Stomach (tissue), 9 donors: ENCODE measurements around the gene KRT9. TPM values are rescaled to one million over a fixed set of nuclear protein-coding genes. Genes with fewer than 3 reads are reported as not detected.

Experiments
- DNase-seq, 2 donors: peaks; one replicate each; pipeline versions ENCODE4 v3.0.0 to v3.0.0-alpha.2; 2013 to 2019
- H3K27ac ChIP-seq, 5 donors: fragments of 200-600 bp in 4 of 5; sonication (generic) in 4 of 5; one replicate each; pipeline ENCODE4 v1.5.1; 2013 to 2019; ENCODE audit warnings: mild to moderate bottlenecking in 1 of 5, moderate library complexity in 1 of 5
- H3K27me3 ChIP-seq, 3 donors: fragments of 200-600 bp; sonication (generic); one replicate each; pipeline ENCODE4 v1.5.1; 2017 to 2019; ENCODE audit warnings: mixed run types in 1 of 3
- H3K36me3 ChIP-seq, 4 donors: fragments of 200-600 bp; sonication (generic); 1 replicate in 3 of 4; 2 replicates in 1 of 4; pipeline ENCODE4 v1.5.1; 2016 to 2019
- H3K4me1 ChIP-seq, 4 donors: fragments of 200-600 bp; sonication (generic); one replicate each; pipeline ENCODE4 v1.5.1; 2016 to 2019
- H3K4me3 ChIP-seq, 4 donors: fragments of 200-600 bp; sonication (generic) in 3 of 4; one replicate each; pipeline ENCODE4 v1.5.1; 2016 to 2019; ENCODE audit warnings: mild to moderate bottlenecking in 1 of 4
- H3K9me3 ChIP-seq, 4 donors: fragments of 200-600 bp; sonication (generic); one replicate each; pipeline ENCODE4 v1.5.1; 2016 to 2019
- EP300 ChIP-seq: sonication (generic); formaldehyde crosslinking; IDR thresholded peaks from one replicate; pipeline ENCODE4 v1.6.1; 2017; ENCODE audit warnings: antibody characterized with exemption
- POLR2A ChIP-seq, 4 donors: fragments of 450-650 bp; IDR thresholded peaks; one replicate each; pipeline ENCODE4 v1.6.1; 2016; ENCODE audit warnings: antibody characterized with exemption in 4 of 4, control low read depth in 2 of 4, mild to moderate bottlenecking in 1 of 4, moderate library complexity in 1 of 4
- POLR2AphosphoS5 ChIP-seq, 3 donors: sonication (generic); formaldehyde crosslinking; IDR thresholded peaks; one replicate each; pipeline ENCODE4 v1.6.1; 2016; ENCODE audit warnings: antibody characterized with exemption in 3 of 3
- WGBS, 5 donors: extraction: QIAGEN DNeasy Blood & Tissue Kit in 3 of 5; methylation state at CpG; one replicate each; pipeline versions ENCODE4 v1.1.5 to v1.1.7; 2013 to 2018; 5-methylcytosine and 5-hydroxymethylcytosine counted together
- intact Hi-C: fragments of 100-400 bp; cut with DNase I; formaldehyde crosslinking; loops from one replicate; pipeline ENCODE4 v1.15.1; 2023; ENCODE audit warnings: low total_unique reads
- polyA plus RNA-seq, 3 donors: library from polyadenylated mRNA; stranded (reverse); fragments of 200-250 nt; gene quantifications; one replicate each; pipeline ENCODE4 v1.2.3, GENCODE V29; 2013
- total RNA-seq, 5 donors: library from RNA; depleted of rRNA; stranded (reverse); fragments of >200 nt; gene quantifications; one replicate each; pipeline versions ENCODE4 v1.1.0 to v1.2.3, GENCODE V29; 2014 to 2016
- TF ChIP-seq, protein P1 (sequence below), 7 experiments: fragments of 450-650 bp in 4 of 7; fragments of 200-600 bp in 3 of 7; sonication (generic) in 3 of 7; IDR thresholded peaks; one replicate each; pipeline ENCODE4 v1.5.1; 2016 to 2019; ENCODE audit warnings: antibody characterized with exemption in 7 of 7, control low read depth in 2 of 7, mild to moderate bottlenecking in 1 of 7
- donor health status: healthy with polysubstance abuse.
- donor health status: Bipolar disorder and iron deficiency.
- donor health status: healthy.

The KRT9 gene
- total and polyA plus RNA-seq, 8 donors, result not detected

DNA sequence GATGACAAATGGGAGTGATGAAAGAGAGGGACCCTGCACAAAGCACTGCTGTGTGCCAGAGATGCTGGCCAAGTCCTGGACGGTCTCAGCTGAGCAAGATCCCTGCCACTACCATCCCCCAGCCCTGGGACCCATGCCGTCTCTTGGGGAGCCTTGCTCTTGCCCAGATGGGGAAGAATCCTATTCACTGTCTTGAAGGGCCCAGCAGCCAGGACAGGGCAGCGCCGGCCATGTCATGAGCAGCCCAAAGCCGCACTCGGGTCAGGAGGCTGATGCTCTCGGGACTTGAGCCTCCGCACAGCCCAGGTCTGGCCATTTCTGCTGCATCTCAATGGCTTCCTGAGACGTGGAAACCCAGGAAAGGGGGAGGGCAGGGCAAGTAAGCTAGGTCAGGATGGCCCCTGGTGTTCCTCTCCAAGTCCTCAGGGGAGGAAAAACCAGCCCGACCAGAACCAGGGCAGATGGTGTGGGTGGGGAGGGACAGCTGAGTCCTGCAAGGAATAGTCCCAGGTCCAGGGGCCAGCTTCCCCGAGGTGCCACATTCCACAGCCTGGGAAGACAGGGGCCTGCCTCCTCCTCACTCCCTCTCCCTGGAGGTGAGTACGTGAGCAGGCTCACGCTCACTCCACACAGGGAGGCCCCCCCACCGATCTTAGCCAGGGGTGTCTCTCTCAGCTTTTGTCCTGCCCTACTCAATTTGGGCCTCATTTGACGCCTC is 35.9 kb downstream of the KRT9 start:
- peak in 1 of 2 donors; percentile 60 for DNase-seq
- no peaks in the 10 kb centered on the region for H3K36me3 ChIP-seq
- H3K4me1 ChIP-seq, result peaks cover 0 to 6% (median 2%) of the 10 kb centered on the region in 4 donors
- H3K4me3 ChIP-seq, result no peak overlapping the region
- peaks cover 0 to 33% (median 4%) of the 10 kb centered on the region in 3 donors for H3K27me3 ChIP-seq
- 60 to 71% (median 69%) methylated on average over 6 to 15 of the region's 15 CpGs for WGBS, 5 donors
- intact Hi-C loops, result no loop called here
- H3K9me3 ChIP-seq, result no peaks in the 10 kb centered on the region
- H3K27ac ChIP-seq, result no peak overlapping the region
- no peak for TF ChIP-seq EP300
- no peak for TF ChIP-seq POLR2AphosphoS5 (IDR thresholded peaks at IDR 0.05)
- TF ChIP-seq, protein P1, sequence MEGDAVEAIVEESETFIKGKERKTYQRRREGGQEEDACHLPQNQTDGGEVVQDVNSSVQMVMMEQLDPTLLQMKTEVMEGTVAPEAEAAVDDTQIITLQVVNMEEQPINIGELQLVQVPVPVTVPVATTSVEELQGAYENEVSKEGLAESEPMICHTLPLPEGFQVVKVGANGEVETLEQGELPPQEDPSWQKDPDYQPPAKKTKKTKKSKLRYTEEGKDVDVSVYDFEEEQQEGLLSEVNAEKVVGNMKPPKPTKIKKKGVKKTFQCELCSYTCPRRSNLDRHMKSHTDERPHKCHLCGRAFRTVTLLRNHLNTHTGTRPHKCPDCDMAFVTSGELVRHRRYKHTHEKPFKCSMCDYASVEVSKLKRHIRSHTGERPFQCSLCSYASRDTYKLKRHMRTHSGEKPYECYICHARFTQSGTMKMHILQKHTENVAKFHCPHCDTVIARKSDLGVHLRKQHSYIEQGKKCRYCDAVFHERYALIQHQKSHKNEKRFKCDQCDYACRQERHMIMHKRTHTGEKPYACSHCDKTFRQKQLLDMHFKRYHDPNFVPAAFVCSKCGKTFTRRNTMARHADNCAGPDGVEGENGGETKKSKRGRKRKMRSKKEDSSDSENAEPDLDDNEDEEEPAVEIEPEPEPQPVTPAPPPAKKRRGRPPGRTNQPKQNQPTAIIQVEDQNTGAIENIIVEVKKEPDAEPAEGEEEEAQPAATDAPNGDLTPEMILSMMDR (IDR thresholded peaks at IDR 0.05), result no peak
- no peak for TF ChIP-seq POLR2A (IDR thresholded peaks at IDR 0.05)

DNA sequence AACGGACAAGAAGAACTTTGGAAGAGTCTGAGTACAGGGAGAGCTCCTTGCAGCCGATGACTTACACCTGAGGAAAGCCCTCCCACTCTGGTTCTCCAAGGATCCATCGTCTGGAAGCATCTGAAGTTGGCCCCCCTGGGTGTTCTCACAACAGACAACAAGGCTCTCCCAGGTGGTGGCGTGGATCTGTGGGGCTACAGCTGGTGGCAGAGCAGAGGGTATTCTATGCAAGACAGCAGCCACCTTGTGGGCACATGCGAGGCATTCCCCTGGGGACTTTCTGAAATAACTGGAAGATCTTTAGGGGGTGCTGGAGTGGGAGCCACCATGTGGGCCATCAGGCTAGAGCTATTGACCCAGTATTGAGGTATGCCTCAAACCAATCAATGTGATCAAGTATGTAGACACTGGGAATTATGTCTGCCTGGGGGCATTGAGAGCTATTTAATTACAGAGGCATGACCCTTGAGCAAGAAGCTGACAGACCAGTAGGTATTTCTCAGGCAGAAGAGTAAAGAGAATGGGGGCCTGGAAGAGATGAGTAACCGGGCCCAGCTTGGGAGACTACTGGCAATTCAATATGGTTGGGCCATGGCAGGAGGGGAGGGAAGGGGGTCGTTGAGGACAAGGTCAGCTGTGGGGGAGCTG is 36.8 kb downstream of the KRT9 start:
- H3K9me3 ChIP-seq, result no peaks in the 10 kb centered on the region
- 72 to 77% (median 75%) methylated on average over 7 of the region's 7 CpGs for WGBS, 5 donors
- peaks cover 0 to 15% (median 10%) of the 10 kb centered on the region in 4 donors for H3K4me1 ChIP-seq
- H3K27ac ChIP-seq, result no peak overlapping the region
- TF ChIP-seq POLR2A (IDR thresholded peaks at IDR 0.05) (no peak), POLR2AphosphoS5 (IDR thresholded peaks at IDR 0.05) (no peak), EP300 (no peak)
- TF ChIP-seq, protein P1 (IDR thresholded peaks at IDR 0.05), result no peak
- DNase-seq, result no peak
- intact Hi-C loops, result no loop called here
- peaks cover 0 to 42% (median 6%) of the 10 kb centered on the region in 3 donors for H3K27me3 ChIP-seq
- H3K36me3 ChIP-seq, result no peaks in the 10 kb centered on the region
- H3K4me3 ChIP-seq, result no peak overlapping the region

DNA sequence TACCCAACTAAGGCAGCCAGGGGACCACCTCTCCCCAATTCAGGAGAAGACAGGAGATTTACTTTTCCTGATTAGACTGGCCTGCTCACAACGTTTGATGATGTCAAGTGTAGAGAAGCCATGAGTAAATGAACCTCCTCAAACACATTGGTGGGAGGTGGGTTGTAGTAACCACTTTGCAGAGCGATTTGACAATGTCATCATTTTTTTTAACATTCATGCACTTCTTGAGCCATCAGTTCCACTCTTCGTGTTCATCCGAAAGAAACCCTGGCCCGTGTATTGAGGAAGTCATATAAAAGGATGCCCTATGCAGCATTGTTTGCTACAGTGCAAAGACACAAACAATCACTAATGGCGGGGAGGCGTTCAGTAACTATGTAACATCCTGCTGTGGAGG is 38.2 kb downstream of the KRT9 start:
- DNase-seq, result no peak
- H3K36me3 ChIP-seq, result no peaks in the 10 kb centered on the region
- H3K9me3 ChIP-seq, result no peaks in the 10 kb centered on the region
- no peak overlapping the region for H3K4me3 ChIP-seq
- H3K27me3 ChIP-seq, result peaks cover 0 to 56% (median 18%) of the 10 kb centered on the region in 3 donors
- H3K4me1 ChIP-seq, result peaks cover under 1 to 28% (median 20%) of the 10 kb centered on the region in 4 donors
- no peak for TF ChIP-seq POLR2A (IDR thresholded peaks at IDR 0.05)
- TF ChIP-seq POLR2AphosphoS5 (IDR thresholded peaks at IDR 0.05), result no peak
- no peak for TF ChIP-seq EP300
- TF ChIP-seq, protein P1 (IDR thresholded peaks at IDR 0.05), result no peak
- 81 to 88% (median 85%) methylated on average over 7 of the region's 7 CpGs for WGBS, 5 donors
- intact Hi-C loops, result no loop called here
- no peak overlapping the region for H3K27ac ChIP-seq

DNA sequence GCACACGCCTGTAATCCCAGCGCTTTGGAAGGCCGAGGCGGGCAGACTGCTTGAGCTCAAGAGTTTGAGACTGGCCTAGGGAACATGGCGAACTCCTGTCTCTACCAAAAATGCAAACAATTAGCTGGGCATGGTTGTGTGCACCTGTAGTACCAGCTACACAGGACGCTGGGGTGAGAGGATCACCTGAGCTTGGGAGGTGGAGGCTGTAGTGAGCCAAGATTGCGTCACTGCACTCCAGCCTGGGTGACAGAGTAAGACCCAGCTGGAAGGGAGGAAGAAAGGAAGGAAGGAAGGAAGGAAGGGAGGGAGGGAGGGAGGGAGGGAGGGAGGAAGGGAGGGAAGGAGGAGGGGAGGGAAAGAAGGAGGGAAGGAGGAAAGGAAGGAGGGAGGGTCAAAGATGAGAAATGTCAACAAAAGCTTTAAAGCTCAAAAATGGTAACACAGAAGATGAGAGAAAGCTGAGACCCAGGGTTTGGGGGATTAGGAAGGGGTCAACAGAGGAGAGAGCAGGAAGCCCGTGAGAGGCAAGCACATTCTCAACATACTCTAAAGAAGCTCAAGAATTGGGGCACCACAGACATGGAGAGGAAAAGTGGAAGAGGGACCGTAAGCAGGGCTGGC is 38.8 kb downstream of the KRT9 start:
- TF ChIP-seq, protein P1 (IDR thresholded peaks at IDR 0.05), result no peak
- TF ChIP-seq EP300 (no peak), POLR2A (IDR thresholded peaks at IDR 0.05) (no peak), POLR2AphosphoS5 (IDR thresholded peaks at IDR 0.05) (no peak)
- 66 to 78% (median 70%) methylated on average over 9 of the region's 9 CpGs for WGBS, 5 donors
- intact Hi-C loops, result no loop called here
- DNase-seq, result no peak
- H3K4me1 ChIP-seq, result peaks cover 6 to 33% (median 26%) of the 10 kb centered on the region in 4 donors
- no peak overlapping the region for H3K4me3 ChIP-seq
- H3K27ac ChIP-seq, result no peak overlapping the region
- H3K27me3 ChIP-seq, result peaks cover 0 to 61% (median 24%) of the 10 kb centered on the region in 3 donors
- no peaks in the 10 kb centered on the region for H3K36me3 ChIP-seq
- no peaks in the 10 kb centered on the region for H3K9me3 ChIP-seq
